T-cell (primary cell): ENCODE results near the gene HS6ST3. TPM values are rescaled to one million over a fixed set of nuclear protein-coding genes. Genes with fewer than 3 reads are reported as not detected.

ENCODE experiments used
- ATAC-seq, 4 experiments: fragments of 200-7000 bp in 3 of 4; fragments of 150-1000 bp in 1 of 4; cut with Tn5 transposase; replicated peaks in 1 of 4; 1 replicate in 3 of 4; 2 replicates in 1 of 4; pipeline ENCODE4 v1.10.0; 2021; ENCODE audit warnings: moderate library complexity in 3 of 4, mild to moderate bottlenecking in 2 of 4, moderate number of reproducible peaks in 1 of 4
- CTCF ChIA-PET, 2 donors: fragments of 300-600 bp; sonication (Branson Sonifier 250); formaldehyde crosslinking; loops; one replicate each; lab custom pipeline; 2022; ENCODE audit warnings: antibody characterized with exemption in 2 of 2; lab: Charles Lee
- POLR2A ChIA-PET, 2 donors: fragments of 300-600 bp; sonication (Branson Sonifier 250); formaldehyde crosslinking; loops; one replicate each; lab custom pipeline; 2022; ENCODE audit warnings: antibody characterized with exemption in 2 of 2; lab: Charles Lee
- DNase-seq, 35 experiments: peaks; one replicate each; pipeline versions ENCODE4 v3.0.0 to v3.0.0-alpha.2; 2013 to 2023
- H3K27ac ChIP-seq: one replicate; pipeline ENCODE4 v1.5.1; 2013; ENCODE audit warnings: low read length
- H3K27me3 ChIP-seq, 2 experiments: replicated peaks in 1 of 2; 1 replicate in 1 of 2; 2 replicates in 1 of 2; pipeline versions ENCODE4 v1.6.1 to v1.7.0; 2013; ENCODE audit warnings: low read length in 1 of 2, mixed read lengths in 1 of 2; ENCODE audit not compliant: control insufficient read depth in 2 of 2, insufficient read depth in 2 of 2; ENCODE audit errors: extremely low read depth in 1 of 2
- H3K36me3 ChIP-seq, 2 donors: 1 replicate in 1 of 2; 2 replicates in 1 of 2; pipeline versions ENCODE4 v1.6.1 to v1.7.0; 2013; ENCODE audit warnings: low read length in 1 of 2; ENCODE audit not compliant: control insufficient read depth in 2 of 2, insufficient read depth in 1 of 2; ENCODE audit errors: extremely low read depth in 1 of 2
- H3K4me1 ChIP-seq, 2 experiments: 1 replicate in 1 of 2; 2 replicates in 1 of 2; pipeline versions ENCODE4 v1.6.1 to v1.7.0; 2013; ENCODE audit warnings: low read length in 2 of 2, mixed read lengths in 1 of 2; ENCODE audit not compliant: insufficient read depth in 2 of 2, control insufficient read depth in 1 of 2; ENCODE audit errors: extremely low read depth in 1 of 2
- H3K4me3 ChIP-seq, 2 donors: 1 replicate in 1 of 2; 2 replicates in 1 of 2; pipeline versions ENCODE4 v1.5.1 to v1.7.0; 2013; ENCODE audit warnings: mild to moderate bottlenecking in 2 of 2, low read length in 1 of 2, moderate library complexity in 1 of 2; ENCODE audit not compliant: control insufficient read depth in 1 of 2; ENCODE audit errors: extremely low read depth in 1 of 2
- H3K9me3 ChIP-seq: 2 replicates; pipeline ENCODE4 v1.7.0; 2013
- H3K27ac Mint-ChIP-seq, 2 donors: one replicate each; pipeline ENCODE4 v1.8.0; 2020 to 2021; ENCODE audit warnings: mild to moderate bottlenecking in 2 of 2, mixed read lengths in 2 of 2
- H3K27me3 Mint-ChIP-seq, 2 donors: one replicate each; pipeline ENCODE4 v1.8.0; 2021 to 2022; ENCODE audit warnings: mixed read lengths in 2 of 2
- H3K36me3 Mint-ChIP-seq: one replicate; pipeline ENCODE4 v1.8.0; 2021; ENCODE audit warnings: mixed read lengths
- H3K4me1 Mint-ChIP-seq, 3 donors: one replicate each; pipeline ENCODE4 v1.8.0; 2020 to 2022; ENCODE audit warnings: mixed read lengths in 3 of 3, mild to moderate bottlenecking in 1 of 3
- H3K4me3 Mint-ChIP-seq, 3 donors: one replicate each; pipeline ENCODE4 v1.8.0; 2020 to 2022; ENCODE audit warnings: mild to moderate bottlenecking in 3 of 3, mixed read lengths in 3 of 3, moderate library complexity in 3 of 3
- H3K9me3 Mint-ChIP-seq, 3 donors: one replicate each; pipeline ENCODE4 v1.8.0; 2020 to 2022; ENCODE audit warnings: mixed read lengths in 3 of 3
- WGBS: methylation state at CpG from one replicate; pipeline ENCODE4 v1.1.5; 2013; ENCODE audit warnings: missing lambda C conversion rate; ENCODE audit not compliant: insufficient coverage; 5-methylcytosine and 5-hydroxymethylcytosine counted together
- total RNA-seq, 35 experiments: library from RNA in 6 of 35; stranded (reverse) in 6 of 35; fragments of 120-200 nt in 1 of 35; gene quantifications; one replicate each; pipeline versions ENCODE4 v1.2.1 to v1.2.4 and lab custom pipeline; 2013 to 2026

Gene HS6ST3
- total RNA-seq, 5 donors from 2014 or later (not counting 1 experiment from before 2014, with no cell fraction given) = not detected

- Mint-ChIP-seq H3K4me3 (no peak overlapping the region), H3K9me3 (peaks cover 0 to 8% (median 4%) of the 10 kb centered on the region in 3 donors), H3K27me3 (no peaks in the 10 kb centered on the region), H3K4me1 (no peaks in the 10 kb centered on the region), H3K27ac (no peak overlapping the region), H3K36me3 (no peaks in the 10 kb centered on the region)
- no peak overlapping the region for H3K4me3 ChIP-seq
- H3K27ac ChIP-seq = no peak overlapping the region
- POLR2A ChIA-PET = no interaction called here
- no peaks in the 10 kb centered on the region for H3K9me3 ChIP-seq
- WGBS = no CpG with 5 or more reads among the region's 1 CpG
- no peaks in the 10 kb centered on the region for H3K4me1 ChIP-seq
- no peak for DNase-seq
- H3K27me3 ChIP-seq = no peaks in the 10 kb centered on the region
- ATAC-seq = no peak
- CTCF ChIA-PET = no interaction called here
- no peaks in the 10 kb centered on the region for H3K36me3 ChIP-seq
Observed at GRCh38 chr13:96273196-96273595, 183.3 kb downstream of the HS6ST3 start.

GRCh38 chr13:96274046-96274445 is 184.1 kb downstream of the HS6ST3 start:
- no peaks in the 10 kb centered on the region for H3K27me3 ChIP-seq
- H3K9me3 Mint-ChIP-seq = peaks cover 0 to 8% (median 4%) of the 10 kb centered on the region in 3 donors
- no peaks in the 10 kb centered on the region for H3K27me3 Mint-ChIP-seq
- POLR2A ChIA-PET = no interaction called here
- CTCF ChIA-PET = no interaction called here
- H3K4me3 Mint-ChIP-seq = no peak overlapping the region
- no peak overlapping the region for H3K27ac Mint-ChIP-seq
- no peak for DNase-seq
- no peaks in the 10 kb centered on the region for H3K4me1 ChIP-seq
- no peaks in the 10 kb centered on the region for H3K36me3 Mint-ChIP-seq
- H3K4me1 Mint-ChIP-seq = no peaks in the 10 kb centered on the region
- no peak overlapping the region for H3K27ac ChIP-seq
- no peak overlapping the region for H3K4me3 ChIP-seq
- WGBS = 78% methylated on average over 2 of the region's 2 CpGs
- H3K9me3 ChIP-seq = no peaks in the 10 kb centered on the region
- ATAC-seq = no peak
- H3K36me3 ChIP-seq = no peaks in the 10 kb centered on the region

- H3K4me3 Mint-ChIP-seq = no peak overlapping the region
- 0% methylated on average over 1 of the region's 3 CpGs for WGBS
- Histone ChIP-seq H3K4me3 (no peak overlapping the region), H3K4me1 (no peaks in the 10 kb centered on the region), H3K27ac (no peak overlapping the region), H3K27me3 (no peaks in the 10 kb centered on the region), H3K36me3 (no peaks in the 10 kb centered on the region), H3K9me3 (no peaks in the 10 kb centered on the region)
- ChIA-PET POLR2A (no interaction called here), CTCF (no interaction called here)
- H3K36me3 Mint-ChIP-seq = no peaks in the 10 kb centered on the region
- no peaks in the 10 kb centered on the region for H3K27me3 Mint-ChIP-seq
- DNase-seq = no peak
- ATAC-seq = no peak
- no peaks in the 10 kb centered on the region for H3K4me1 Mint-ChIP-seq
- no peak overlapping the region for H3K27ac Mint-ChIP-seq
- peaks cover 0 to 4% (median 3%) of the 10 kb centered on the region in 3 donors for H3K9me3 Mint-ChIP-seq
Observed at GRCh38 chr13:96279904-96280303, 190.0 kb downstream of the HS6ST3 start.

- H3K9me3 ChIP-seq = no peaks in the 10 kb centered on the region
- peaks cover 0 to 3% (median 2%) of the 10 kb centered on the region in 3 donors for H3K9me3 Mint-ChIP-seq
- H3K4me3 ChIP-seq = no peak overlapping the region
- ChIA-PET CTCF (no interaction called here), POLR2A (no interaction called here)
- DNase-seq (no peak), ATAC-seq (no peak)
- 80% methylated on average over 1 of the region's 4 CpGs for WGBS
- H3K4me1 Mint-ChIP-seq = no peaks in the 10 kb centered on the region
- no peaks in the 10 kb centered on the region for H3K36me3 Mint-ChIP-seq
- H3K27ac Mint-ChIP-seq = no peak overlapping the region
- no peaks in the 10 kb centered on the region for H3K27me3 ChIP-seq
- no peaks in the 10 kb centered on the region for H3K36me3 ChIP-seq
- no peaks in the 10 kb centered on the region for H3K27me3 Mint-ChIP-seq
- H3K4me1 ChIP-seq = no peaks in the 10 kb centered on the region
- H3K4me3 Mint-ChIP-seq = no peak overlapping the region
- no peak overlapping the region for H3K27ac ChIP-seq
Observed at GRCh38 chr13:96284971-96285370, 195.1 kb downstream of the HS6ST3 start.

GRCh38 chr13:96285729-96286128 is 195.8 kb downstream of the HS6ST3 start:
- Mint-ChIP-seq H3K9me3 (peaks cover 0 to 3% (median 2%) of the 10 kb centered on the region in 3 donors), H3K27me3 (no peaks in the 10 kb centered on the region), H3K36me3 (no peaks in the 10 kb centered on the region), H3K4me3 (no peak overlapping the region), H3K4me1 (no peaks in the 10 kb centered on the region), H3K27ac (no peak overlapping the region)
- no peaks in the 10 kb centered on the region for H3K27me3 ChIP-seq
- ATAC-seq = no peak
- no peak for DNase-seq
- ChIA-PET CTCF (no interaction called here), POLR2A (no interaction called here)
- no peaks in the 10 kb centered on the region for H3K9me3 ChIP-seq
- H3K36me3 ChIP-seq = no peaks in the 10 kb centered on the region
- 100% methylated on average over 1 of the region's 1 CpG for WGBS
- no peak overlapping the region for H3K4me3 ChIP-seq
- H3K27ac ChIP-seq = no peak overlapping the region
- H3K4me1 ChIP-seq = no peaks in the 10 kb centered on the region

GRCh38 chr13:96294930-96295881 is 205.3 kb downstream of the HS6ST3 start:
- Histone ChIP-seq H3K4me3 (no peak overlapping the region), H3K27ac (no peak overlapping the region), H3K4me1 (no peaks in the 10 kb centered on the region), H3K36me3 (no peaks in the 10 kb centered on the region), H3K27me3 (no peaks in the 10 kb centered on the region), H3K9me3 (no peaks in the 10 kb centered on the region)
- ChIA-PET POLR2A (no interaction called here), CTCF (no interaction called here)
- ATAC-seq = no peak
- no peak overlapping the region for H3K27ac Mint-ChIP-seq
- peaks cover 5 to 18% (median 13%) of the 10 kb centered on the region in 3 donors for H3K9me3 Mint-ChIP-seq
- H3K4me1 Mint-ChIP-seq = no peaks in the 10 kb centered on the region
- 75% methylated on average over 4 of the region's 7 CpGs for WGBS
- H3K36me3 Mint-ChIP-seq = no peaks in the 10 kb centered on the region
- H3K4me3 Mint-ChIP-seq = no peak overlapping the region
- no peak for DNase-seq
- no peaks in the 10 kb centered on the region for H3K27me3 Mint-ChIP-seq
